GM12873 (cell line): ENCODE measurements around the gene LRRC71.

Experiments
- CTCF ChIP-seq: IDR thresholded peaks from 2 replicates; pipeline ENCODE4 v1.5.1; 2012; ENCODE audit warnings: low read depth, mild to moderate bottlenecking, moderate library complexity, low read length, control low read depth; ENCODE audit not compliant: insufficient read depth; ENCODE audit errors: missing control alignments

LRRC71 gene

GRCh38 chr1:156879876-156880275 is 40.6 kb upstream of the LRRC71 start:
- TF ChIP-seq CTCF = no peak

GRCh38 chr1:156880473-156880872 is 40.0 kb upstream of the LRRC71 start:
- no peak for TF ChIP-seq CTCF

- no peak for TF ChIP-seq CTCF
These were observed 39.3 kb upstream of the LRRC71 start for GRCh38 chr1:156881101-156881500.

DNA sequence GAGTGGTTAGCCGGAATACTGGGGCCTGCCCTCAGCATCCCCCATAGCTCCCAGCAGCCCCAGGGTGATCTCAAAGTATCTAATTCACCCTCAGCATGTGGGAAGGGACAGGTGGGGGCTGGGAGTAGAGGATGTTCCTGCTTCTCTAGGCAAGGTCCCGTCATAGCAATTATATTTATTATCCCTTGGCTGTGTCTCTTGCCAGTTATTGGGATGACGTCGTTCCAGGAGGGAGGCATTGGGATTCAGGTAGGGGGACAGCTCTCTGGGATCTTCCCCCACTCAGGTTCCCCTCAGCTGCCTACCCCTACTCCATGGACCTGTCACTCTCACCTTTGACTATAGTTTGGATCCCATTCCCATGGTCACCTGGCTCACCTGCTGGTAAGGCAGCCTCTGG is 38.8 kb upstream of the LRRC71 start:
- TF ChIP-seq CTCF = no peak

DNA sequence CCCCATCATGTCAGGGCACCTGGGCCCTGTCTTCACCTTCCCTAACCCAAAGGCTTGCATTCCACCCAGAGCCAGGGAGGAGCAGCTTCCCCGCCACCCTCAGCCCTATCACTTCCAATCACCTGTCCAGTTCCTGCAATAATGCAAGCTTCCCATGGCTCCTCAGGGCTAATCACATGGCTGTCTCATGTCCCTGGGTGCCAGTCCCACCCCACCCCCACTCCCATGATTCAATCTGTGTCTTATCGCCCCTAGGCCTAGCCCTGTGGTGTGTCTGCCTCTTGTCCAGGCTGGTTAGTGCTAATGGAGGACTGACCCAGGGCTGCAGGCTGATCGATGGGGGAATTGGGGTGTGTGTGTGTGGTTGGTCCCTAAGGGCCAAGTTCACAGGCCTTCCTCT is 37.9 kb upstream of the LRRC71 start:
- TF ChIP-seq CTCF = no peak

GRCh38 chr1:156883919-156884318 is 36.5 kb upstream of the LRRC71 start:
- TF ChIP-seq CTCF = no peak

- no peak for TF ChIP-seq CTCF
These were observed 35.8 kb upstream of the LRRC71 start for GRCh38 chr1:156884560-156885184.
